ENCODE results near the gene FANCD2OS.
"Not testable (repeated sequence)": the region's sequence is repeated elsewhere in the genome, so short reads cannot be mapped to it uniquely, and the experiment has no call there.

The FANCD2OS gene

GRCh38 chr3:10106919-10107318 is 1.1 kb downstream of the FANCD2OS start:
- H3K36me3 ChIP-seq, result peaks cover 16% of the 10 kb centered on the region
- H3K4me3 ChIP-seq, result no peak overlapping the region
- H3K4me1 ChIP-seq, result no peaks in the 10 kb centered on the region
- H3K9ac ChIP-seq, result no peak overlapping the region
- H3K27me3 ChIP-seq, result no peaks in the 10 kb centered on the region
- no peak overlapping the region for H3K4me2 ChIP-seq
- H3K27ac ChIP-seq, result no peak overlapping the region
- no peak for TF ChIP-seq Cebpa-rat (IDR thresholded peaks at IDR 0.05)
- H3K9me3 ChIP-seq, result no peaks in the 10 kb centered on the region
- H4K20me1 ChIP-seq, result no peaks in the 10 kb centered on the region

GRCh38 chr3:10099041-10099440 is 9.0 kb downstream of the FANCD2OS start:
- Histone ChIP-seq H3K9ac (no peak overlapping the region), H3K4me2 (no peak overlapping the region), H3K27ac (no peak overlapping the region), H3K9me3 (no peaks in the 10 kb centered on the region), H3K4me1 (no peaks in the 10 kb centered on the region), H3K4me3 (no peak overlapping the region), H3K36me3 (peaks cover 87% of the 10 kb centered on the region), H3K27me3 (no peaks in the 10 kb centered on the region), H4K20me1 (no peaks in the 10 kb centered on the region)
- TF ChIP-seq Cebpa-rat (IDR thresholded peaks at IDR 0.05), result no peak

GRCh38 chr3:10093678-10094077 is 14.4 kb downstream of the FANCD2OS start:
- Histone ChIP-seq H3K9me3 (no peaks in the 10 kb centered on the region), H3K4me3 (no peak overlapping the region), H4K20me1 (no peaks in the 10 kb centered on the region), H3K4me2 (no peak overlapping the region), H3K36me3 (peaks cover 93% of the 10 kb centered on the region), H3K27ac (no peak overlapping the region), H3K4me1 (no peaks in the 10 kb centered on the region), H3K27me3 (no peaks in the 10 kb centered on the region), H3K9ac (no peak overlapping the region)
- no peak for TF ChIP-seq Cebpa-rat (IDR thresholded peaks at IDR 0.05)

GRCh38 chr3:10091387-10091786 is 16.7 kb downstream of the FANCD2OS start:
- not testable (repeated sequence) for H3K4me1 ChIP-seq, H3K4me3 ChIP-seq, H3K9ac ChIP-seq, H3K4me2 ChIP-seq, H3K27me3 ChIP-seq, H3K27ac ChIP-seq, H4K20me1 ChIP-seq, H3K9me3 ChIP-seq
- peaks cover 93% of the 10 kb centered on the region for H3K36me3 ChIP-seq

- not testable (repeated sequence) for H3K27me3 ChIP-seq, H3K4me2 ChIP-seq, H3K4me1 ChIP-seq, H3K9ac ChIP-seq, H3K9me3 ChIP-seq, H4K20me1 ChIP-seq, H3K4me3 ChIP-seq, H3K27ac ChIP-seq
- peaks cover 93% of the 10 kb centered on the region for H3K36me3 ChIP-seq
Measured at GRCh38 chr3:10090774-10091173, 17.3 kb downstream of the FANCD2OS start.

- no peak for TF ChIP-seq Cebpa-rat (IDR thresholded peaks at IDR 0.05)
- Histone ChIP-seq H3K27ac (no peak overlapping the region), H3K4me1 (no peaks in the 10 kb centered on the region), H3K4me3 (no peak overlapping the region), H3K9ac (no peak overlapping the region), H4K20me1 (no peaks in the 10 kb centered on the region), H3K36me3 (peaks cover 94% of the 10 kb centered on the region), H3K27me3 (no peaks in the 10 kb centered on the region), H3K9me3 (no peaks in the 10 kb centered on the region), H3K4me2 (no peak overlapping the region)
Measured at GRCh38 chr3:10090179-10090578, 17.9 kb downstream of the FANCD2OS start.

- Histone ChIP-seq H3K36me3 (peaks cover 93% of the 10 kb centered on the region), H3K4me1 (no peaks in the 10 kb centered on the region), H3K27ac (no peak overlapping the region), H3K4me2 (no peak overlapping the region), H3K27me3 (no peaks in the 10 kb centered on the region), H3K9me3 (no peaks in the 10 kb centered on the region), H4K20me1 (no peaks in the 10 kb centered on the region), H3K4me3 (no peak overlapping the region), H3K9ac (no peak overlapping the region)
- no peak for TF ChIP-seq Cebpa-rat (IDR thresholded peaks at IDR 0.05)
Measured at GRCh38 chr3:10088256-10088655, 19.8 kb downstream of the FANCD2OS start.

GRCh38 chr3:10085738-10086137 is 22.3 kb downstream of the FANCD2OS start:
- no peak for TF ChIP-seq Cebpa-rat (IDR thresholded peaks at IDR 0.05)
- no peak overlapping the region for H3K27ac ChIP-seq
- no peak overlapping the region for H3K4me2 ChIP-seq
- no peaks in the 10 kb centered on the region for H4K20me1 ChIP-seq
- no peaks in the 10 kb centered on the region for H3K9me3 ChIP-seq
- no peaks in the 10 kb centered on the region for H3K4me1 ChIP-seq
- no peaks in the 10 kb centered on the region for H3K27me3 ChIP-seq
- peaks cover 97% of the 10 kb centered on the region for H3K36me3 ChIP-seq
- H3K4me3 ChIP-seq, result no peak overlapping the region
- H3K9ac ChIP-seq, result no peak overlapping the region

- peaks cover 97% of the 10 kb centered on the region for H3K36me3 ChIP-seq
Measured at GRCh38 chr3:10081871-10082270, 26.2 kb downstream of the FANCD2OS start.

GRCh38 chr3:10074666-10075065 is 33.4 kb downstream of the FANCD2OS start:
- Histone ChIP-seq H3K9ac (no peak overlapping the region), H3K27ac (no peak overlapping the region), H3K36me3 (peaks cover 68% of the 10 kb centered on the region), H3K4me1 (no peaks in the 10 kb centered on the region), H3K4me2 (no peak overlapping the region), H3K27me3 (no peaks in the 10 kb centered on the region), H4K20me1 (no peaks in the 10 kb centered on the region), H3K4me3 (no peak overlapping the region), H3K9me3 (no peaks in the 10 kb centered on the region)
- no peak for TF ChIP-seq Cebpa-rat (IDR thresholded peaks at IDR 0.05)

More at GRCh38 chr3:10081871-10082270, 26.2 kb downstream of the FANCD2OS start:
- H4K20me1 ChIP-seq, result no peaks in the 10 kb centered on the region
- H3K9ac ChIP-seq, result no peak overlapping the region
- H3K4me2 ChIP-seq, result no peak overlapping the region
- no peaks in the 10 kb centered on the region for H3K4me1 ChIP-seq
- H3K27ac ChIP-seq, result no peak overlapping the region
- H3K27me3 ChIP-seq, result no peaks in the 10 kb centered on the region
- no peak for TF ChIP-seq Cebpa-rat (IDR thresholded peaks at IDR 0.05)
- H3K9me3 ChIP-seq, result no peaks in the 10 kb centered on the region
- no peak overlapping the region for H3K4me3 ChIP-seq

- H3K4me1 ChIP-seq, H4K20me1 ChIP-seq, H3K4me3 ChIP-seq, H3K9me3 ChIP-seq, H3K27me3 ChIP-seq, H3K27ac ChIP-seq, H3K4me2 ChIP-seq, H3K9ac ChIP-seq: not testable (repeated sequence)
- H3K36me3 ChIP-seq, result peaks cover 65% of the 10 kb centered on the region
Measured at GRCh38 chr3:10070077-10070476, 38.0 kb downstream of the FANCD2OS start.
